Neural crest cell (in vitro differentiated cells): ENCODE results near the gene ZFYVE28. TPM values are rescaled to one million over a fixed set of nuclear protein-coding genes. Genes with fewer than 3 reads are reported as not detected.

Experiments used
- DNase-seq: peaks from one replicate; pipeline ENCODE4 v3.0.0; 2021; ENCODE audit warnings: low read depth, mixed read lengths, low spot score
- H3K27ac Mint-ChIP-seq: one replicate; pipeline ENCODE4 v1.8.0; 2021; ENCODE audit warnings: mild to moderate bottlenecking, mixed read lengths; ENCODE audit not compliant: unreplicated experiment
- H3K27me3 Mint-ChIP-seq: 2 replicates; pipeline ENCODE4 v1.8.0; 2021; ENCODE audit warnings: low read depth, mild to moderate bottlenecking, mixed read lengths
- H3K36me3 Mint-ChIP-seq: 2 replicates; pipeline ENCODE4 v1.8.0; 2021; ENCODE audit warnings: low read depth, mild to moderate bottlenecking, mixed read lengths
- H3K4me1 Mint-ChIP-seq: 2 replicates; pipeline ENCODE4 v1.8.0; 2021; ENCODE audit warnings: mixed read lengths
- H3K4me3 Mint-ChIP-seq: one replicate; pipeline ENCODE4 v1.8.0; 2021; ENCODE audit warnings: mild to moderate bottlenecking, mixed read lengths
- H3K9me3 Mint-ChIP-seq: 2 replicates; pipeline ENCODE4 v1.8.0; 2021; ENCODE audit warnings: mixed read lengths
- CTCF ChIP-seq: fragments of 200-600 bp; sonication (generic); conservative IDR thresholded peaks from 2 replicates; pipeline ENCODE4 v1.5.0; 2021; ENCODE audit warnings: antibody characterized with exemption, mild to moderate bottlenecking
- total RNA-seq: library from RNA; stranded (reverse); gene quantifications from 2 replicates; pipeline ENCODE4 v1.2.1, GENCODE V29; 2021

ZFYVE28 gene
- total RNA-seq, 1 donor from 2014 or later = 1.4 TPM

- no peak for DNase-seq
- Mint-ChIP-seq H3K27ac (no peak overlapping the region), H3K27me3 (no peaks in the 10 kb centered on the region), H3K4me3 (no peak overlapping the region), H3K4me1 (peaks cover 5% of the 10 kb centered on the region), H3K9me3 (no peaks in the 10 kb centered on the region), H3K36me3 (no peaks in the 10 kb centered on the region)
- TF ChIP-seq CTCF = no peak
Measured at GRCh38 chr4:2352729-2353221, 65.7 kb downstream of the ZFYVE28 start.

GRCh38 chr4:2352171-2352570 is 66.3 kb downstream of the ZFYVE28 start:
- Mint-ChIP-seq H3K36me3 (no peaks in the 10 kb centered on the region), H3K4me3 (no peak overlapping the region), H3K27ac (no peak overlapping the region), H3K9me3 (no peaks in the 10 kb centered on the region), H3K4me1 (peaks cover 5% of the 10 kb centered on the region), H3K27me3 (no peaks in the 10 kb centered on the region)
- TF ChIP-seq CTCF = no peak
- no peak for DNase-seq

- no peaks in the 10 kb centered on the region for H3K36me3 Mint-ChIP-seq
- no peak overlapping the region for H3K27ac Mint-ChIP-seq
- DNase-seq = no peak
- H3K27me3 Mint-ChIP-seq = no peaks in the 10 kb centered on the region
- H3K4me3 Mint-ChIP-seq = no peak overlapping the region
- H3K9me3 Mint-ChIP-seq = no peaks in the 10 kb centered on the region
- no peak for TF ChIP-seq CTCF
- H3K4me1 Mint-ChIP-seq = peaks cover 5% of the 10 kb centered on the region
Measured at GRCh38 chr4:2350982-2351381, 67.5 kb downstream of the ZFYVE28 start.

GRCh38 chr4:2348786-2349185 is 69.7 kb downstream of the ZFYVE28 start:
- H3K4me3 Mint-ChIP-seq = no peak overlapping the region
- no peak for TF ChIP-seq CTCF
- H3K27ac Mint-ChIP-seq = no peak overlapping the region
- no peak for DNase-seq
- H3K9me3 Mint-ChIP-seq = no peaks in the 10 kb centered on the region
- H3K36me3 Mint-ChIP-seq = no peaks in the 10 kb centered on the region
- peaks cover 4% of the 10 kb centered on the region for H3K27me3 Mint-ChIP-seq
- peaks cover 5% of the 10 kb centered on the region for H3K4me1 Mint-ChIP-seq

- H3K4me3 Mint-ChIP-seq = no peak overlapping the region
- no peak for TF ChIP-seq CTCF
- H3K27me3 Mint-ChIP-seq = peaks cover 4% of the 10 kb centered on the region
- DNase-seq = no peak
- no peak overlapping the region for H3K27ac Mint-ChIP-seq
- H3K9me3 Mint-ChIP-seq = no peaks in the 10 kb centered on the region
- H3K36me3 Mint-ChIP-seq = no peaks in the 10 kb centered on the region
- H3K4me1 Mint-ChIP-seq = peaks cover 5% of the 10 kb centered on the region
Measured at GRCh38 chr4:2347190-2347589, 71.3 kb downstream of the ZFYVE28 start.

- no peak for DNase-seq
- Mint-ChIP-seq H3K27ac (no peak overlapping the region), H3K9me3 (no peaks in the 10 kb centered on the region), H3K4me3 (no peak overlapping the region), H3K36me3 (no peaks in the 10 kb centered on the region), H3K4me1 (no peaks in the 10 kb centered on the region), H3K27me3 (peaks cover 4% of the 10 kb centered on the region)
- no peak for TF ChIP-seq CTCF
Measured at GRCh38 chr4:2343476-2343875, 75.0 kb downstream of the ZFYVE28 start.
